ENCODE measurements around the gene CYP19A1.
"Not testable (repeated sequence)": the region's sequence is repeated elsewhere in the genome, so short reads cannot be mapped to it uniquely, and the experiment has no call there.

CYP19A1 gene

DNA sequence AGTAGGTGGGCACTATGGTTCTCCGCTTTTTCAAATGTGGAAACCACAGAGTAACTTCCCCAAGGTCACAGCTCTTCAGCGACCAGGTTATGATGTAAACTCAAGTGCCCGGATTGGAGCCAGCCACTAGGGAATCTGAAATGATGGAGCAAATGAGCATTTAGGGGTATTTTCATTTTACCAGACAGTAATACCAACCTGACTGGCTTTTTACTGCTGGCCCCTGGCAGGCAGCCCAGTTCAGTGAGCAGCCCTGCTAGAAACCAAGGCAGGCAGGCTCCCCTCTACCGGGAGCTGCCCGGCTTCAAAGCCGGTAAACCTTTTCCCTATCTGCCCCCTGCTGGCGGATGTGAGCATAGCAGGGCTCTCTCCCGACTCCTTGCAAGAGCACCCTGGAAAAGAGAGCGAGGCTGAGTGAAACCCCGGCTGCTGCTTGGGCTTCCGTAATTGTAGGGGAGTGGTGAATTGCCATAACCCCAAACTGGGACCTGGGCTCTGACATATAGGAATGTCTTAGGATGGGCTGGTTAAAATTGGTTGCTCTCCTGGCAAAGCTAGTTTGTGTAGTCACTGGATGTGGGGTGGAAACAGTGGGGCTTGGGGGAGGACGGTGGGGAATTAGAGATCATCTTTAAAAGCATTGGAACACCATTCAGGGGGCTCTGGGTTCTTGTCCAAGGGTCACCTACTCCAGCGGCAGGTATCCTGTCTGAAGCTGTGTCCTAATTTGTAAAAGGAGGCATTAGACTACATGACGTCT is 145.7 kb downstream of the CYP19A1 start:
- peak; percentile 51 for DNase-seq (ENCODE audit: extremely low spot score, insufficient read length, low read depth)
- peak; percentile 84 for FAIRE-seq

GRCh38 chr15:51191766-51192165 is 146.6 kb downstream of the CYP19A1 start:
- DNase-seq (ENCODE audit: extremely low spot score, insufficient read length, low read depth) (no peak), FAIRE-seq (no peak)

DNA sequence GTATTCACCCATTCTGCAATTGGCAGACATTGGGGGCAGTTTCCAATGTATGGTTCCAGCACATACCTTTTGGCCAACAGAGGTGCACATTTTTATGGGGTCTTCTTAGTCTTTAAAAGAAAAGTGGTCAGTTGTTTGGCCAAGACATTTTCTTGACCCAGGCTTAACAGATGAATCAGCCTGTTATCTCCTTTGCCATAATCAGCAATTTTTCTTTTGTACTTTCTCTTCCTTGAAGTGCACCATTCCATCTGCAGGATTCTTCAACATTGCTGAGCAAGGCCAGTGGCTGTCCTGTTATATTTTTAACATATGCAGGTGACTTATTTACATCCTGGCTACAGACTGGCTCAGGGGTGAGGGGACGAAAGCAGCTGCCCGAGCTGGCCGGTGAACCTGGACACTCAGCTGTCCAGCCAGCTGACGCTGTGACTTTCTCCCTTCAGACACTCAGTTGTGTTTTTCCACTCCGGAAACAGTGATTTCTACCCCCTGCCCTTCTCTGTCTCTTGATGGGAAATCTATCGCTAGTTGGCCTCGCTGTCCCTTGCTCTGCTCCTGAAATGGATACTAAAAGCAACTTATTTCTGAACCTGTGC is 147.2 kb downstream of the CYP19A1 start:
- FAIRE-seq, result no peak
- no peak for DNase-seq (ENCODE audit: extremely low spot score, insufficient read length, low read depth)

GRCh38 chr15:51190424-51191068 is 147.8 kb downstream of the CYP19A1 start:
- DNase-seq (ENCODE audit: extremely low spot score, insufficient read length, low read depth), result no peak

DNA sequence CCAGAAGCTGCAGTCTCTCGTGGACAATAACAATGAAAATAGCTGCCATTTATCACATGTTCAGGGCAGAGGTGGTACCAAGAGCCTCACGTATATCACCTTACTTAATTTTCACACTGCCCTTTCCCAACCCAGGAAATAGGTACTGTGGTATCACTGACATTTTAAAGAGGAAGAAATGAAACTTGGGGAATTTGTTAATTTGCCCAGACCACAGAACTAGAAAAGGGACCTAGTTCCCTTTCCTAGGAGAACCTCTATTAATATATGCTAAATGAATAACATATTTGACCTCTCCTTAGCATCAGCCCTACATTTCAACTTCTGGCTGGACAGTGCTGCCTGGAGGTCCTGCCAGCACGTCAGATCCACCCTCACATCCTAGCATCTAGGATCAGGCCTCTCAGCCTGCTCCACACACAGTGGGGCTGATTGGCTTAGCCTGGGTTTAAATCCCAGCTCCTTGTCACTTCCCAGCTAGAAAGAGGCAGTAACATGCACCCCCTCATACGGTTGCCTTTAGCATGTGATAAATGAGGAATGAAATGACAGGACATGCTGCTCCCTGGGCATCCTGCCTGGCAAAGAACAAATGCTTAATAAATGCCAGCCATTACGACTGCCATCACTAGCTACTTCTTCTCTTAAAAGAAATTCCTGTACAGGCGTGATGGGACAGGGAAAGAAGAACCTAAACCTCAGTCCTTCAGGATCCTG is 148.6 kb downstream of the CYP19A1 start:
- FAIRE-seq (no peak), DNase-seq (ENCODE audit: extremely low spot score, insufficient read length, low read depth) (no peak)

More at GRCh38 chr15:51190424-51191068, 147.8 kb downstream of the CYP19A1 start:
- no peak for FAIRE-seq

DNA sequence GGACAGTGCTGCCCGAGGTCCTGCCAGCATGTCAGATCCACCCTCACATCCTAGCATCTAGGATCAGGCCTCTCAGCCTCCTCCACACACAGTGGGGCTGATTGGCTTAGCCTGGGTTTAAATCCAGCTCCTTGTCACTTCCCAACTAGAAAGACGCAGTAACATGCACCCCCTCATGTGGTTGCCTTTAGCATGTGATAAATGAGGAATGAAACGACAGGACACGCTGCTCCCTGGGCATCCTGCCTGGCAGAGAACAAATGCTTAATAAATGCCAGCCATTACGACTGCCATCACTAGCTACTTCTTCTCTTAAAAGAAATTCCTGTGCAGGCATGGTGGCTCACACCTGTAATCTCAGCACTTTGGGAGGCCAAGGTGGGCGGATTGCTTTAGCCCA is 149.6 kb downstream of the CYP19A1 start:
- not testable (repeated sequence) for FAIRE-seq; DNase-seq (ENCODE audit: extremely low spot score, insufficient read length, low read depth)

- FAIRE-seq, result no peak
- DNase-seq (ENCODE audit: extremely low spot score, insufficient read length, low read depth), result no peak
Measured at GRCh38 chr15:51186891-51187290, 151.5 kb downstream of the CYP19A1 start.

DNA sequence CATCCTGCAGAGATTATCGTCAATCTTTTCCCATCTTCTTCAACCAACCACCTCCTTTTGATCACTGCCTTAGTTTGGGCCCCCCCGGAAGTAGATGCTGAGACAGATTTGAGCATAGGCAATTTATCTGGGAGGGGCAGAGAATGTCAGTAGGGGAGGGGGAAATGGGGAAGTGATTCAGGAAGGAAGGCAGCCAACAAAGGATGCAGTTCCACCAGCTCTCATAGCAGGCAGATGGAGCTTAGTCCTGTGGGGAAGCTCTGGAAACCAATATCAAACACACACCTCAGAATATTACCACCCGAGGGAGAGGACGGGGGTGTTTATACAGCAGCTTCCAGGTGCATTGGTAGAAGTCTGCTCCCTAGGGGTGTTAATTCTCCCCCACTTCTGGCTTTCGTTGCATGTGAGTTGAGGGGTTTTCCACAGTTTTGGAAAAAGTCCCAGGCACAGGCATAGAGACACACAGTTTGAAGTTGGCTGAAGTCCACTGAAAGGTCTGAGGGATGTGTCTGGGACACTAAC is 152.2 kb downstream of the CYP19A1 start:
- FAIRE-seq (no peak), DNase-seq (ENCODE audit: extremely low spot score, insufficient read length, low read depth) (no peak)

GRCh38 chr15:51185213-51186159 is 152.9 kb downstream of the CYP19A1 start:
- no peak for DNase-seq (ENCODE audit: extremely low spot score, insufficient read length, low read depth)
- no peak for FAIRE-seq

- FAIRE-seq (no peak), DNase-seq (ENCODE audit: extremely low spot score, insufficient read length, low read depth) (no peak)
Measured at GRCh38 chr15:51184627-51185026, 153.8 kb downstream of the CYP19A1 start.

DNA sequence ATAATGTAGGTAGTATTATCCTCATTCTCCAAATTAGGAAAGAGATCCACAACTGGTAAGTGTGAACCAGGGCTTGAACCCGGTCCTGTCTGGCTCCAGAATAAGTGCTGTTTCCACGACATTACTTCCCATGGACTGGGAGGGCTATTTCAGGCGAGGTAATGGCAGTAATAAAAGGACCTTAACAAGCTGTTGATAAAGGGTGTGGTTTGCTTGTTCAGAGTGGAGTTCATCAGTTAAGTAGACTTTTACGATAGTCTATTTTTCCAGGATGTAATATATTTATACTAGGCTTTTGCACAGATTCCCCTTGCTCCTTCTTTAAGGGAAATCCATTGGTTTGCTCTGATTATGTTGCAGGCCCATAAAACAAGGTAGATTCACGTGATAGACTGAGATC is 155.3 kb downstream of the CYP19A1 start:
- FAIRE-seq (no peak), DNase-seq (ENCODE audit: extremely low spot score, insufficient read length, low read depth) (no peak)

GRCh38 chr15:51181905-51182304 is 156.5 kb downstream of the CYP19A1 start:
- DNase-seq (ENCODE audit: extremely low spot score, insufficient read length, low read depth), result no peak
- no peak for FAIRE-seq

DNA sequence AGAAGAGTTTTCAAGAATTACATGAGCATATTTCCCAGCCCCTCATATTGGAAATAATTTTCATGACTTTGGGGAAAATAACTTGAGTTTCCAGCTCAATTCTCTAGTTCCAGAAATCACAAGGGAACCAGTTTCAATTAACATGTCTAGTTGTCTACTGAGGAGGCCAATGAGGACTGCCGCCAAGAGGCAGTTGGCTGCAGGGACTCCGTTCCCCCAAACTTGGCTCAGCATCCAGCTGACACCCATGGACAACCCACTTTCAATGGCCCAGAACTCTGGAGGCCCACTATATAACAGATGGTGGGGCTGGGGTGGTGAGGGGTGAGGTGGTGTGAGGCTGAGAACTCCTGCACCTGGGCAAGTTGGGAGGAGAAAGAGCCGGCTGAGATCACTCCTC is 157.2 kb downstream of the CYP19A1 start:
- FAIRE-seq (no peak), DNase-seq (ENCODE audit: extremely low spot score, insufficient read length, low read depth) (no peak)

DNA sequence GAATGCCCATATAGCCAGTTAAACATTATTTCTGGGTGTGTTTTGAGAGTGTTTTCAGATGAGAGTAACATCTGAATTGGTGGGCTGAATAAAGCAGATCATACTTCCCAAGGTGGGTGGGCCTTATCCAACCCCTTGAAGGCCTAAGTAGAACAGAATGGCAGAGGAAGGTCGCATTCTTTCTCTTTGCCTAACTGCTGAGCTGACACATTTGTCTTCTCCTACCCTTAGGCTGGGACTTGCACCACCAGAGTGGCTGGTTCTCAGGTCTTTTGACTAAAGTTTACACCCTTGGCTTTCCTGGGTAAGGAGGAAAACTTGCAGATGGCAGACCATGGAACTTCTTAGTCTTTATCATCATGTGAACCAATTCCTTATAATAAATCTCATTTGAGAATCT is 157.9 kb downstream of the CYP19A1 start:
- FAIRE-seq (no peak), DNase-seq (ENCODE audit: extremely low spot score, insufficient read length, low read depth) (no peak)

- DNase-seq (ENCODE audit: extremely low spot score, insufficient read length, low read depth), result no peak
Measured at GRCh38 chr15:51180011-51180410, 158.4 kb downstream of the CYP19A1 start.

DNA sequence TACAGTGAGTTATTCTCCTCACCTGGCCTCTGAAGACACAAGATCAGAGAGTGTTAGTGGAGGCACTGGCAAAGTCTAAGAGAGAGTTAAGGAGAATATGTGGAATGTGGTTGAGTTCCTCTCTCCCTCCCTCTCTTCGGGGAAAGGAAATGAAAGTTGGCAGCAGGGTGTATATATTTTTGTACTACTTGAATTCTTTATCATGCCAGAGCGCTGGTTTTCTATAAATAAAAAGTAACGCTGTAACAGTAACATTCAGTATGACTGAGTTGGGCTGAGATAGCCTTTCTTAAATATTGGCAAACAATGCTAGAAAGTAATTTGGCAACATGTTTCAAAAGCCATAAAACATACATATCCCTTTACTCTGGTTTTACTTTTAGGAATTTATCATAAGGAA is 166.2 kb downstream of the CYP19A1 start:
- DNase-seq (ENCODE audit: extremely low spot score, insufficient read length, low read depth), result no peak
- FAIRE-seq, result no peak

More at GRCh38 chr15:51180011-51180410, 158.4 kb downstream of the CYP19A1 start:
- no peak for FAIRE-seq

DNA sequence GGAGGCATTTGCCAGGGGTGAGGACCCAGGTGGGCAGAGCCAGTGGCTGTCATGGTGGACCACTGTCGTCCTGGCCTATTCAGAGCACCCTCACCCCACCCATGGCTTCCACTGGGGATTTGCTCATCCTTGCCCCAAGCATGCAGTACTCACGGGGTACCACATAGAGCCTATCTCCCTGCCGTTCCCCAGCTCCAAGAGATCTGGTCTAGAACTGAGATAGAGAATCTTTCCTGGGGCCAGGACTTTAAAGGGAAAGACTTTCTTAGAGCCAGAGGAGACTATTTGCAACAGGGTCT is 166.8 kb downstream of the CYP19A1 start:
- DNase-seq (ENCODE audit: extremely low spot score, insufficient read length, low read depth) (no peak), FAIRE-seq (no peak)

DNA sequence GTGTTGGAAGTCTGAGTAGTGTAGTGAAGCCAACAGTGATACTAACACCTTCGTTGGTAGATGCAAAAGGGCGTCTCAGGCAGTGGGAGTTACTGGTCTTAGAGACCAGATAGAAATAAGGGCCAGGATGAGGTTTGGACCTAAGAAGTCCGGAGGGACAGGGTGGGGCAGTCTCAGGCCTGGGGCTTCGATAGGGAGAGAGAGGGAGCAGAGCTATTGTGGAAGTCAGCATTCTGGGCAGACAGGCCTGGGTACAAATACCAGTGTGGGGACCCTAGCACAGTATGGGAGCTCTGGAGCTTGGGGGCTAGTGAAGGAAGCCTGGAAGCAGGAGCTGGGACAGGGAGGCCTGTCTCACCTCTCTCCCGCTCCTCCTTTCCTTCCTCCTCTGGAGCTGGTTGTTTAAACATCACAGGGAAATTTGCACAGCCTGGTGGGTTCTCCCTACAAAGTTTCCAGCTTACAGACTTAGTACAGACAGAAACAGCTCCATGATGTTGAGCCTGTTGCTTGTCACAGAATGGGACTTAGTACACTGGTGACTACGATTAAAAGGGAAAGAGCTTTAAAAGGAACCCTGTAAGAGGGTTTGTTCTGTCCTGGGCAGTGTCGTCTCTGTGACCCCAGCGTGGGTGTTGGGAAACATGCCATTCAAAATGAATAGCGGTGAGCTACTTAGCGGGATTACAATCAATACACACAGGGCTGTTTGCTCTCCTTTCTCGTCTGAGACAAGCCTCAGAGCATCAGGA is 167.3 kb downstream of the CYP19A1 start:
- DNase-seq (ENCODE audit: extremely low spot score, insufficient read length, low read depth), result no peak
- FAIRE-seq, result no peak

- DNase-seq (ENCODE audit: extremely low spot score, insufficient read length, low read depth) (no peak), FAIRE-seq (no peak)
Measured at GRCh38 chr15:51168700-51169099, 169.7 kb downstream of the CYP19A1 start.

All from GM18507 (cell line).